Measurements from ENCODE around the gene S100A13.
"Not testable (repeated sequence)": the region's sequence is repeated elsewhere in the genome, so short reads cannot be mapped to it uniquely, and the experiment has no call there.

Gene S100A13

DNA sequence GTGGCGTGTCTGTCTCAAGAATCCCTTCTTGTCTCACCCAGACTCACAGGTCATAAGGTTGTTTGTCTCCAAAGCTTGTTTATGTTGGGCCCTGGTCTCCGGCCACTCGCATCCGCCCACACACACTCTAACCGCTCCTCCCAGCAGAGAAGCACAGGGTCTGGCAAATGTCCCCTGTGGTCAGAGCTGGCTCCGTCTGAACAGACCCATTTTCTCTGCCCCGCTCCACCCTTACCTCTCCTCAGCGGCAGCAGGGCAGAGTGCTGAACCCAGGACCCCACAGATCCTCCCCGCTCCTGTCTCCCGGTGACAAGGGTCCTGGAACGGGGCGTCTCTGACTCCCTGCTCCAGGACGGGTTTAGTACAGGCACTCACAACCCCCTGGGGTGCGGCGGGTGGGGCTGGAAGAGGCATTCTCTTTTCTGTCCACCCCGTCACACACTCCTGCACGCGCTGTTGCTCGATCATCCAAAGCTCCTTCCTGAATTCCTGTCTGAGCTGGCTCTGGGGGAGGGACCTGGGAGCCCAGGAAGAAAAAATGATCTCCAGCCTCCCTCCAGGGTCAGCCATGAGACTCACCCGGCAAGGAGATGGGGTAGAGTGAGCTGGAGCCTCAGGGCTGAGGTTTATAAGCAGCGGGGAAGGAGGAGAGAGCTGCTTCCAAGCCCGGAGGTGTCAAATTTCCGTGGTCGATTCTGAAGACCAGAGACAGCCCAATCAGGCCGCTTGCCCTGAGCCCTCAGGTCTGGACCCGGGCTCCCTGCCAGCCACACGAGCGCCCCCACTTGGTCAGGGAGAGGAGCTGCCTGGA lies at the start of gene S100A13:
TSS of gene S100A13 (minus strand) at position 602 of the 811 bp plus-strand sequence. CDS start 1,033 bp downstream, outside the sequence.
- H3K27me3 ChIP-seq (ENCODE audit: insufficient read depth, low read length, poor library complexity), result no peaks in the 10 kb centered on the region
- no peaks in the 10 kb centered on the region for H4K20me1 ChIP-seq (ENCODE audit: insufficient read depth, low read length)
- H3K36me3 ChIP-seq (ENCODE audit: insufficient read depth, low read length), result no peaks in the 10 kb centered on the region
- H2AFZ ChIP-seq (ENCODE audit: low read depth, low read length), result no peak within 1 kb of the TSS
- no peak within 1 kb of the TSS for H3K4me3 ChIP-seq (ENCODE audit: low read depth in 1 of 2, low read length in 2 of 2)
- TF ChIP-seq CTCF (IDR thresholded peaks at IDR 0.05; ENCODE audit: borderline replicate concordance, extremely low read depth, low read length, poor library complexity, severe bottlenecking), result no peak
- H3K79me2 ChIP-seq (ENCODE audit: insufficient read depth, low read length), result no peaks in the 10 kb centered on the region
- no peak for ATAC-seq (ENCODE audit: insufficient read depth, low read depth)
- no peak within 1 kb of the TSS for H3K27ac ChIP-seq (ENCODE audit: low read length)
- H3K4me2 ChIP-seq (ENCODE audit: insufficient read depth, low read length), result no peak within 1 kb of the TSS
- no peak for DNase-seq
- no peak within 1 kb of the TSS for H3K9ac ChIP-seq (ENCODE audit: low read depth, low read length)
- H3K4me1 ChIP-seq (ENCODE audit: insufficient read depth, low read length), result no peaks in the 10 kb centered on the region
- no peaks in the 10 kb centered on the region for H3K9me3 ChIP-seq (ENCODE audit: insufficient read depth, low read length, severe bottlenecking)

GRCh38 chr1:153673511-153673910 lies 46.2 kb upstream of the S100A13 start:
- no peak overlapping the region for H3K4me3 ChIP-seq (ENCODE audit: low read depth in 1 of 2, low read length in 2 of 2)
- no peak overlapping the region for H3K4me2 ChIP-seq (ENCODE audit: insufficient read depth, low read length)
- peaks cover 24% of the 10 kb centered on the region for H3K4me1 ChIP-seq (ENCODE audit: insufficient read depth, low read length)
- TF ChIP-seq CTCF (IDR thresholded peaks at IDR 0.05; ENCODE audit: borderline replicate concordance, extremely low read depth, low read length, poor library complexity, severe bottlenecking) (no peak), EZH2 (IDR thresholded peaks at IDR 0.05; ENCODE audit: borderline replicate concordance, low read depth, low read length, severe bottlenecking) (no peak)
- H4K20me1 ChIP-seq (ENCODE audit: insufficient read depth, low read length), result peaks cover 7% of the 10 kb centered on the region; the same call in 1 of the 2 replicates
- H3K9me3 ChIP-seq (ENCODE audit: insufficient read depth, low read length, severe bottlenecking), result no peaks in the 10 kb centered on the region
- ATAC-seq (ENCODE audit: insufficient read depth, low read depth), result no peak
- H3K79me2 ChIP-seq (ENCODE audit: insufficient read depth, low read length), result peaks cover 23% of the 10 kb centered on the region
- H3K27me3 ChIP-seq (ENCODE audit: insufficient read depth, low read length, poor library complexity), result no peaks in the 10 kb centered on the region
- H3K36me3 ChIP-seq (ENCODE audit: insufficient read depth, low read length), result peaks cover 20% of the 10 kb centered on the region
- H2AFZ ChIP-seq (ENCODE audit: low read depth, low read length), result no peak overlapping the region
- DNase-seq, result no peak
- H3K9ac ChIP-seq (ENCODE audit: low read depth, low read length), result no peak overlapping the region
- H3K27ac ChIP-seq (ENCODE audit: low read length), result no peak overlapping the region

DNA sequence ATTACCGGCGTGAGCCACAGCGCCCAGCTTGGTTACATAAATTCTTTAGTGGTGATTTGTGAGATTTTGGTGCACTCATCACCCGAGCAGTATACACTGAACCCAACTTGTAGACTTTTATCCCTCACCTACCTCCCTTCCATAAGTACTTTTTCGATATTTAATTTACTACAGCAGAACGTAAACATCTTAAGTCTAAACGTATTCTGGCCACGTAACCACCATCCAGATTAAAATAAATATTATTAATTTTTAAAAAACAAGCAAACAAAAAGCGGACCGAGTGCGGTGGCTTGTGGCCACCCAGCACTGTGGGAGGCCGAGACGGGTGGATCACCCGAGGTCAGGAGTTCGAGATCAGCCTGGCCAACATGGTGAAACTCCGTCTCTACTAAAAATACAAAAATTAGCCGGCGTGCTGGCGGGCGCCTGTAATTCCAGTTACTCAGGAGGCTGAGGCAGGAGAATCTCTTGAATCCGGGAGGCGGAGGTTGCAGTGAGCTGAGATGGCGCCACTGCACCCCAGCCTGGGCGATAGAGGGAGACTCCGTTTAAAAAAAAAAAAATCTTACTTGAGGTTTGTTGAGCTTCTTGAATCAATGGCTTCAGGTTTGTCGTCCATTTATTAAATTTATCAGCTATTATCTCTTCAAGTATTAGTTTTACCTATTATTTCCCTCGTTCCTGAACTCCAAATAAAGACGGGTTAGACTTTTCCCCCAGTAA lies 44.5 kb upstream of the S100A13 start:
- H3K27me3 ChIP-seq (ENCODE audit: insufficient read depth, low read length, poor library complexity); H3K9me3 ChIP-seq (ENCODE audit: insufficient read depth, low read length, severe bottlenecking): not testable (repeated sequence)
- Histone ChIP-seq H3K79me2 (ENCODE audit: insufficient read depth, low read length) (peaks cover 41% of the 10 kb centered on the region), H3K36me3 (ENCODE audit: insufficient read depth, low read length) (peaks cover 37% of the 10 kb centered on the region), H3K27ac (ENCODE audit: low read length) (peak overlapping the region; percentile 78), H3K9ac (ENCODE audit: low read depth, low read length) (peak overlapping the region; percentile 56), H3K4me3 (ENCODE audit: low read depth in 1 of 2, low read length in 2 of 2) (peak overlapping the region; percentile 25 to 65; a peak in 3 of 4 replicates), H3K4me2 (ENCODE audit: insufficient read depth, low read length) (peak overlapping the region; percentile 73), H3K4me1 (ENCODE audit: insufficient read depth, low read length) (peaks cover 35% of the 10 kb centered on the region), H4K20me1 (ENCODE audit: insufficient read depth, low read length) (peaks cover 19% of the 10 kb centered on the region; the same call in 1 of the 2 replicates), H2AFZ (ENCODE audit: low read depth, low read length) (peak overlapping the region; percentile 91)
- peak; percentile 76 for DNase-seq
- ATAC-seq (ENCODE audit: insufficient read depth, low read depth), result peak; percentile 41
- TF ChIP-seq CTCF (IDR thresholded peaks at IDR 0.05; ENCODE audit: borderline replicate concordance, extremely low read depth, low read length, poor library complexity, severe bottlenecking), result peak; percentile 30
